NT2/D1 (cell line): ENCODE data around the gene PIGM.

Experiments
- YY1 ChIP-seq: IDR thresholded peaks from 2 replicates; pipeline ENCODE4 v1.6.1; 2011; ENCODE audit not compliant: insufficient read length, insufficient read depth
- ZNF274 ChIP-seq: IDR thresholded peaks from 2 replicates; pipeline ENCODE4 v1.6.1; 2011; ENCODE audit warnings: mild to moderate bottlenecking, low read depth, low read length

GRCh38 chr1:160078512-160079195, 46.9 kb upstream of the PIGM start:
- TF ChIP-seq YY1: no peak
- no peak for TF ChIP-seq ZNF274
